ENCODE data around the gene ZNF281.

GRCh38 chr1:200429221-200429751, 19.4 kb upstream of the ZNF281 start:
- TF ChIP-seq CTCF (IDR thresholded peaks at IDR 0.05 in 8 of 11, conservative IDR thresholded peaks at IDR 0.05 in 3 of 11) (no peak), POLR2AphosphoS5 (IDR thresholded peaks at IDR 0.05) (no peak), POLR2A (IDR thresholded peaks at IDR 0.05) (no peak)

All from spleen (tissue), 7 donors.